HG03571 (cell line): Measurements from ENCODE around the gene OTUB1.

Experiments used
- ATAC-seq: cut with Tn5 transposase; IDR thresholded peaks from one replicate; pipeline ENCODE4 v1.9.1; 2021; ENCODE audit not compliant: unreplicated experiment

Gene OTUB1

GRCh38 chr11:64022125-64022784 lies 36.0 kb downstream of the OTUB1 start:
- ATAC-seq: no peak

GRCh38 chr11:64023712-64024710 lies 37.8 kb downstream of the OTUB1 start:
- ATAC-seq: no peak

GRCh38 chr11:64025205-64025604 lies 39.0 kb downstream of the OTUB1 start:
- ATAC-seq: no peak

- ATAC-seq: no peak
These were observed 40.5 kb downstream of the OTUB1 start for GRCh38 chr11:64026575-64027205.

GRCh38 chr11:64027651-64028397 lies 41.6 kb downstream of the OTUB1 start:
- no peak for ATAC-seq

- ATAC-seq: no peak
These were observed 42.3 kb downstream of the OTUB1 start for GRCh38 chr11:64028398-64029115.

GRCh38 chr11:64029773-64030172 lies 43.5 kb downstream of the OTUB1 start:
- ATAC-seq: no peak

- no peak for ATAC-seq
These were observed 44.8 kb downstream of the OTUB1 start for GRCh38 chr11:64031001-64031400.

- no peak for ATAC-seq
These were observed 45.8 kb downstream of the OTUB1 start for GRCh38 chr11:64032050-64032449.

- ATAC-seq: no peak
These were observed 48.2 kb downstream of the OTUB1 start for GRCh38 chr11:64034411-64034811.

GRCh38 chr11:64035081-64035524 lies 48.9 kb downstream of the OTUB1 start:
- no peak for ATAC-seq

- no peak for ATAC-seq
These were observed 49.3 kb downstream of the OTUB1 start, which contains the start of gene FLRT1 for GRCh38 chr11:64035576-64035975. Gene FLRT1, plus strand, starts transcription at chr11:64035931. Its CDS starts 80,337 bp downstream, at chr11:64116268.

- ATAC-seq: no peak
These were observed 50.1 kb downstream of the OTUB1 start for GRCh38 chr11:64036087-64037026.

GRCh38 chr11:64037027-64037634 lies 50.9 kb downstream of the OTUB1 start:
- no peak for ATAC-seq

GRCh38 chr11:64038500-64038899 lies 52.3 kb downstream of the OTUB1 start:
- no peak for ATAC-seq

- ATAC-seq: no peak
These were observed 52.9 kb downstream of the OTUB1 start for GRCh38 chr11:64039012-64039665.

GRCh38 chr11:64040684-64041322 lies 54.6 kb downstream of the OTUB1 start:
- no peak for ATAC-seq

- no peak for ATAC-seq
These were observed 55.6 kb downstream of the OTUB1 start for GRCh38 chr11:64041846-64042245.
